Measurements from ENCODE around the gene DPEP1. TPM values are rescaled to one million over a fixed set of nuclear protein-coding genes. Genes with fewer than 3 reads are reported as not detected.
"Not testable (repeated sequence)": the region's sequence is repeated elsewhere in the genome, so short reads cannot be mapped to it uniquely, and the experiment has no call there.

Gene DPEP1
- polyA plus RNA-seq, 2 donors, result 0.05 TPM; not detected in 1

DNA sequence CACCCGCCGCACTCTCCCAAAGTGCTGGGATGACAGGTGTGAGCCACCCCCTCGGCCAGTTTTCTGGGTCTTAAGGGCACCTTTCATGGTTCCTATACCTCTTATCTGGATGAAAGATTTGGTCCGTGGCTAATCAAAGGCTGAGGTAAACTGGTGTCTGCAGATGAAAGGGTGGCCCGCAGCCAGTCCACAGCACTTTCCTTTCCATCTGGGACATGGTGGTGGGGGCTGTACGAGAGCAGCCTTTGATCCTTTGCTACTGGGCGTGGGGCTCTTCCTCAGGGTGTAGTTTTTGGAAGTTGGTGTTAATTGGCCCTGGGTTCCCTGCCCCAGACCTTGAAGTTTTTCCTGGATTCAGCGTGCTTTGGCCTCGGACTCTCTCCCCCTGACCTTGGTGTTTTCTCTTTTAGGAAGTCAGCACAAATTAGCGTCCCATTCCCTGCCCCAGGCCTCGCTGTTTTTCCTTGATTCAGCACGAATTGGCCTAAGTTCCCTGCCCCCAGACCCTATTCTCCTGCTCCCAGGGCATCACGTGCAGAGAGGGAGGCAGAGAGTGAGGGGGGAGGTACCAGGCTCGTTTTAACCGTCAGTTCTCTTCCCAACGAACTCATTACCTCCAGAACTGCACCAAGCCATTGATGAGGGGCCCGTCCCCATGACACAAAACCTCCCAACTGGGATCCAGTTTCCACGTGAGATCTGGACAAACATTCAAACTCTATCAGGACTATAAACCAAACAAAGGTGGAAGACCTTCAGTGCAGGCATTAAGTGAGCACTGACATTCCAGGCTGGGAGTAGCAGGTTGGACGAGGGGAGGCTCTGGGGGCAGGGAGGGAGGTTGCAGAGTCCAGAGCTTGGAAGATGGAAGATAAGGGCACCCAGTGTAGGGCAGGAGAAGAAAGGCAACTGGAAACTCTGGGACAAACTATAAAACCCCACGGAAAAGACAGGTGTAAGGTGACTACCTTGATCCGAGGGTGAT is 11.6 kb downstream of the DPEP1 start:
- Histone ChIP-seq H3K9me3 (ENCODE audit: control insufficient read depth in 2 of 2, insufficient read depth in 1 of 2, low read depth in 1 of 2, low read length in 1 of 2) (peaks cover 2% of the 10 kb centered on the region in 2 donors), H3K27ac (ENCODE audit: low read depth in 2 of 2, low read length in 1 of 2) (no peak overlapping the region), H3K4me1 (ENCODE audit: control insufficient read depth in 2 of 2, insufficient read depth in 2 of 2, low read length in 1 of 2) (peaks cover 0 to 3% of the 10 kb centered on the region in 2 donors), H3K27me3 (ENCODE audit: control insufficient read depth in 1 of 2, insufficient read depth in 2 of 2, low read length in 2 of 2) (no peaks in the 10 kb centered on the region), H3K4me3 (ENCODE audit: low read depth in 1 of 2, low read length in 2 of 2) (no peak overlapping the region), H3K36me3 (ENCODE audit: control insufficient read depth in 2 of 2, insufficient read depth in 2 of 2, low read length in 1 of 2) (no peaks in the 10 kb centered on the region)
- WGBS, 2 donors, result 46 to 48% methylated on average over 21 of the region's 21 CpGs

DNA sequence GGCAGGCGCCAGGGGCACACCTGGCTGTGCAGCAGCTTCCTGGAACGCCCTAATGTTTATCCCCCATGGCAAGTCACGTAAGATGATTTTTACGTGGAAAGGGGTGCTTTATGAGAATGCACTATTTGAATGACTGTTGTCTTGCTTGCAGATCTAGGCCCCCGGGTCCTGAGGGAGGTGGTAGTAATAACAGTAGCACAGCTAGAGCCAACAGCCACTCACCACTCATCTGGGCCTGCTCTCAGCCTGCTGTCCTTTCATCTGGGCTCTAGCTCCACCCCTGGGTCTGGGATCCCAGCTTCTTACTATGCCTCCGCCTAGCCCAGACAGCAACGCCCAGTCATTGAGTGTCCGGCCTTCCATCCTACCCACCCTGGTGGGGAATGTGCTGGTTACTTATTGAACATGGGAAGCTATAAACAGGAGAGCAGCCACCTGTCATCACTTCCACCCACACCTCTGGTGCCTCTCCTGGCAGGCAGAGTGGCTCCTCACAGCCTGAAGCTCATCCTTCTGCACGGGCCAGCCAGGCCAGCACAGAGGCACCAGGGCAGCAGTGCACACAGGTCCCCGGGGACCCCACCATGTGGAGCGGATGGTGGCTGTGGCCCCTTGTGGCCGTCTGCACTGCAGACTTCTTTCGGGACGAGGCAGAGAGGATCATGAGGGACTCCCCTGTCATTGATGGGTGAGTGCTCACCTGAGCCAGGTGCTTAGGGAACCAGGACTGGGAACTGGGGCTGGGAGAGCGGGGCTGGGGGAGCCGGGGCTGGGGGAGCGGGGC is 16.6 kb downstream of the DPEP1 start:
- H3K27me3 ChIP-seq (ENCODE audit: control insufficient read depth in 1 of 2, insufficient read depth in 2 of 2, low read length in 2 of 2), result no peaks in the 10 kb centered on the region
- no peak overlapping the region for H3K27ac ChIP-seq (ENCODE audit: low read depth in 2 of 2, low read length in 1 of 2)
- no peak overlapping the region for H3K4me3 ChIP-seq (ENCODE audit: low read depth in 1 of 2, low read length in 2 of 2)
- no peaks in the 10 kb centered on the region for H3K36me3 ChIP-seq (ENCODE audit: control insufficient read depth in 2 of 2, insufficient read depth in 2 of 2, low read length in 1 of 2)
- 86 to 87% methylated on average over 16 of the region's 17 CpGs for WGBS, 2 donors
- H3K9me3 ChIP-seq (ENCODE audit: control insufficient read depth in 2 of 2, insufficient read depth in 1 of 2, low read depth in 1 of 2, low read length in 1 of 2), result peaks cover 4% of the 10 kb centered on the region in 2 donors
- H3K4me1 ChIP-seq (ENCODE audit: control insufficient read depth in 2 of 2, insufficient read depth in 2 of 2, low read length in 1 of 2), result no peaks in the 10 kb centered on the region

DNA sequence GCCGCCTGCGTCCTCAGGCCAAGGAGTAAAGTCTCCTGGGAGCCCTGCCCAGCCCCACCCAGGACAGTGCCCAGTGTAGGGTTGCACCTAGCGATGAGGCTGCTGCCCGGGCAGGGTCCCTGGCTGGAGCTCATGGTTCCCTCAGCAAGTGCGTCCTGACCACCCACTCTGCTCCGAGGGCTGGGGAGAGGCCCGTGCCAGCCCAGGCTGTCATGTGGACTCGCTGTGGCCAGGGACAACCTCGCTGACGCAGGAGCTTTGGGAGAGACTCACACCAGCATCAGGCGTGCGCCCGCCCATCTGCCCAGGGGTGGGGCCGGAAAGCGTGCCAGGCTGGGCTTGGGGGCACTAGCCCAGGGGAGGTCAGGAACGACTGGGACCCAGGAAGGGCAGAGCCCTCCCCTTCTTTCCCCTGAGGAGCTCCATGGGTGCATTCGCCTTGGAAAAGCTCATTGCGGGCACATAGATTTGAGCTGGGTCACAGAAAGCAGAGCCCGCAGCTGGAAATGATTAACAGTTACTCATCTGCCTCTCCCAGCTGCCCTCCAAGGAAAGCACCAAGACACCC is 19.7 kb downstream of the DPEP1 start:
- 60 to 67% methylated on average over 19 of the region's 19 CpGs for WGBS, 2 donors
- peaks cover 4% of the 10 kb centered on the region in 2 donors for H3K9me3 ChIP-seq (ENCODE audit: control insufficient read depth in 2 of 2, insufficient read depth in 1 of 2, low read depth in 1 of 2, low read length in 1 of 2)
- H3K4me1 ChIP-seq (ENCODE audit: control insufficient read depth in 2 of 2, insufficient read depth in 2 of 2, low read length in 1 of 2), result no peaks in the 10 kb centered on the region
- no peak overlapping the region for H3K27ac ChIP-seq (ENCODE audit: low read depth in 2 of 2, low read length in 1 of 2)
- H3K36me3 ChIP-seq (ENCODE audit: control insufficient read depth in 2 of 2, insufficient read depth in 2 of 2, low read length in 1 of 2), result no peaks in the 10 kb centered on the region
- H3K4me3 ChIP-seq (ENCODE audit: low read depth in 1 of 2, low read length in 2 of 2), result no peak overlapping the region
- no peaks in the 10 kb centered on the region for H3K27me3 ChIP-seq (ENCODE audit: control insufficient read depth in 1 of 2, insufficient read depth in 2 of 2, low read length in 2 of 2)

GRCh38 chr16:89634463-89635385 is 21.3 kb downstream of the DPEP1 start:
- H3K9me3 ChIP-seq (ENCODE audit: control insufficient read depth in 2 of 2, insufficient read depth in 1 of 2, low read depth in 1 of 2, low read length in 1 of 2); H3K36me3 ChIP-seq (ENCODE audit: control insufficient read depth in 2 of 2, insufficient read depth in 2 of 2, low read length in 1 of 2); H3K27me3 ChIP-seq (ENCODE audit: control insufficient read depth in 1 of 2, insufficient read depth in 2 of 2, low read length in 2 of 2); H3K4me1 ChIP-seq (ENCODE audit: control insufficient read depth in 2 of 2, insufficient read depth in 2 of 2, low read length in 1 of 2); H3K4me3 ChIP-seq (ENCODE audit: low read depth in 1 of 2, low read length in 2 of 2); H3K27ac ChIP-seq (ENCODE audit: low read depth in 2 of 2, low read length in 1 of 2): not testable (repeated sequence)
- 56 to 70% methylated on average over 2 of the region's 2 CpGs for WGBS, 2 donors

- no peaks in the 10 kb centered on the region for H3K27me3 ChIP-seq (ENCODE audit: control insufficient read depth in 1 of 2, insufficient read depth in 2 of 2, low read length in 2 of 2)
- 75 to 82% methylated on average over 12 of the region's 12 CpGs for WGBS, 2 donors
- H3K9me3 ChIP-seq (ENCODE audit: control insufficient read depth in 2 of 2, insufficient read depth in 1 of 2, low read depth in 1 of 2, low read length in 1 of 2), result no peaks in the 10 kb centered on the region
Measured at GRCh38 chr16:89636663-89637062, 23.2 kb downstream of the DPEP1 start.

DNA sequence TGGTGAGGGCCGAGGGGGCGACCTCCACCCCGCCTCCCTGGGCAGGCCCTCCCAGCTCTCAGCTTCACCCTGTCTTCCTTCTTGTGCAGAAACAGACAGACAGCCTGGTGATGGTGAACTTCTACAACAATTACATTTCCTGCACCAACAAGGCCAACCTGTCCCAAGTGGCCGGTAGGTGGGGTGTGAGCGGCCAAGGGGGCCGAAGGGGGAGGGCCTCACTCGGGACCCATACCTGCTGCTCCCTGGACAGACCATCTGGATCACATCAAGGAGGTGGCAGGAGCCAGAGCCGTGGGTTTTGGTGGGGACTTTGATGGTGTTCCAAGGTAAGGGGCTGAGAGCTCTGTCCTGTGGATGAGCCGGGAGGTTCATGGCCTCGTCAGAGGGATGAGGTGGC is 23.9 kb downstream of the DPEP1 start:
- Histone ChIP-seq H3K4me3 (ENCODE audit: low read depth in 1 of 2, low read length in 2 of 2) (no peak overlapping the region), H3K9me3 (ENCODE audit: control insufficient read depth in 2 of 2, insufficient read depth in 1 of 2, low read depth in 1 of 2, low read length in 1 of 2) (no peaks in the 10 kb centered on the region), H3K36me3 (ENCODE audit: control insufficient read depth in 2 of 2, insufficient read depth in 2 of 2, low read length in 1 of 2) (no peaks in the 10 kb centered on the region), H3K4me1 (ENCODE audit: control insufficient read depth in 2 of 2, insufficient read depth in 2 of 2, low read length in 1 of 2) (no peaks in the 10 kb centered on the region), H3K27ac (ENCODE audit: low read depth in 2 of 2, low read length in 1 of 2) (no peak overlapping the region), H3K27me3 (ENCODE audit: control insufficient read depth in 1 of 2, insufficient read depth in 2 of 2, low read length in 2 of 2) (no peaks in the 10 kb centered on the region)
- 59 to 72% methylated on average over 10 of the region's 10 CpGs for WGBS, 2 donors

More at GRCh38 chr16:89636663-89637062, 23.2 kb downstream of the DPEP1 start:
- no peaks in the 10 kb centered on the region for H3K4me1 ChIP-seq (ENCODE audit: control insufficient read depth in 2 of 2, insufficient read depth in 2 of 2, low read length in 1 of 2)
- H3K4me3 ChIP-seq (ENCODE audit: low read depth in 1 of 2, low read length in 2 of 2), result no peak overlapping the region
- H3K27ac ChIP-seq (ENCODE audit: low read depth in 2 of 2, low read length in 1 of 2), result no peak overlapping the region
- H3K36me3 ChIP-seq (ENCODE audit: control insufficient read depth in 2 of 2, insufficient read depth in 2 of 2, low read length in 1 of 2), result no peaks in the 10 kb centered on the region

GRCh38 chr16:89638455-89638854 is 25.0 kb downstream of the DPEP1 start:
- Histone ChIP-seq H3K4me3 (ENCODE audit: low read depth in 1 of 2, low read length in 2 of 2) (no peak overlapping the region), H3K4me1 (ENCODE audit: control insufficient read depth in 2 of 2, insufficient read depth in 2 of 2, low read length in 1 of 2) (no peaks in the 10 kb centered on the region), H3K27ac (ENCODE audit: low read depth in 2 of 2, low read length in 1 of 2) (no peak overlapping the region), H3K27me3 (ENCODE audit: control insufficient read depth in 1 of 2, insufficient read depth in 2 of 2, low read length in 2 of 2) (no peaks in the 10 kb centered on the region), H3K36me3 (ENCODE audit: control insufficient read depth in 2 of 2, insufficient read depth in 2 of 2, low read length in 1 of 2) (no peaks in the 10 kb centered on the region), H3K9me3 (ENCODE audit: control insufficient read depth in 2 of 2, insufficient read depth in 1 of 2, low read depth in 1 of 2, low read length in 1 of 2) (no peaks in the 10 kb centered on the region)
- 74 to 76% methylated on average over 7 to 10 of the region's 10 CpGs for whole genome bisulfite sequencing, 2 donors

- no peak overlapping the region for H3K4me3 ChIP-seq (ENCODE audit: low read depth in 1 of 2, low read length in 2 of 2)
- 54 to 68% methylated on average over 6 of the region's 6 CpGs for WGBS, 2 donors
- no peak overlapping the region for H3K27ac ChIP-seq (ENCODE audit: low read depth in 2 of 2, low read length in 1 of 2)
- H3K9me3 ChIP-seq (ENCODE audit: control insufficient read depth in 2 of 2, insufficient read depth in 1 of 2, low read depth in 1 of 2, low read length in 1 of 2), result no peaks in the 10 kb centered on the region
- H3K27me3 ChIP-seq (ENCODE audit: control insufficient read depth in 1 of 2, insufficient read depth in 2 of 2, low read length in 2 of 2), result no peaks in the 10 kb centered on the region
- H3K4me1 ChIP-seq (ENCODE audit: control insufficient read depth in 2 of 2, insufficient read depth in 2 of 2, low read length in 1 of 2), result no peaks in the 10 kb centered on the region
- peaks cover under 1 to 2% of the 10 kb centered on the region in 2 donors for H3K36me3 ChIP-seq (ENCODE audit: control insufficient read depth in 2 of 2, insufficient read depth in 2 of 2, low read length in 1 of 2)
Measured at GRCh38 chr16:89639385-89639784, 25.9 kb downstream of the DPEP1 start.

Data from esophagus (tissue), 2 donors.